SHP77 treated with DMSO at 0.1 percent for 48 hours (cell line): ENCODE data around the gene NEAT1.

ENCODE experiments used
- DNase-seq: peaks from one replicate; lab custom pipeline; 2025; lab: John Stamatoyannopoulos, UW

Gene NEAT1

GRCh38 chr11:65389294-65389980 is 33.2 kb upstream of the NEAT1 start:
- DNase-seq: no peak

GRCh38 chr11:65390099-65390941 is 32.3 kb upstream of the NEAT1 start:
- no peak for DNase-seq

GRCh38 chr11:65390996-65391395 is 31.6 kb upstream of the NEAT1 start:
- no peak for DNase-seq

GRCh38 chr11:65392186-65392829 is 30.3 kb upstream of the NEAT1 start:
- no peak for DNase-seq

- no peak for DNase-seq
Observed at GRCh38 chr11:65392899-65393298, 29.7 kb upstream of the NEAT1 start.

GRCh38 chr11:65393513-65394079 is 29.0 kb upstream of the NEAT1 start:
- no peak for DNase-seq

GRCh38 chr11:65394125-65394536 is 28.5 kb upstream of the NEAT1 start:
- DNase-seq: no peak

GRCh38 chr11:65395961-65396530 is 26.6 kb upstream of the NEAT1 start:
- DNase-seq: no peak

- DNase-seq: no peak
Observed at GRCh38 chr11:65396769-65397745, 25.5 kb upstream of the NEAT1 start.

- DNase-seq: no peak
Observed at GRCh38 chr11:65398362-65398910, 24.2 kb upstream of the NEAT1 start.

- DNase-seq: no peak
Observed at GRCh38 chr11:65399249-65399648, 23.3 kb upstream of the NEAT1 start.

- no peak for DNase-seq
Observed at GRCh38 chr11:65399845-65400244, 22.8 kb upstream of the NEAT1 start.

GRCh38 chr11:65400307-65401072 is 22.1 kb upstream of the NEAT1 start:
- DNase-seq: no peak

- DNase-seq: no peak
Observed at GRCh38 chr11:65401073-65401802, 21.4 kb upstream of the NEAT1 start.

GRCh38 chr11:65401803-65402248 is 20.8 kb upstream of the NEAT1 start:
- no peak for DNase-seq

- DNase-seq: no peak
Observed at GRCh38 chr11:65402790-65403189, 19.8 kb upstream of the NEAT1 start.

GRCh38 chr11:65403607-65404121 is 18.9 kb upstream of the NEAT1 start:
- DNase-seq: no peak

GRCh38 chr11:65404210-65404609 is 18.4 kb upstream of the NEAT1 start:
- DNase-seq: no peak
